OCI-LY1 (cell line): ENCODE data around the gene TCEAL7.

Source experiments
- CTCF ChIP-seq: fragments of 200-600 bp; sonication (generic), shearing (Covaris generic); IDR thresholded peaks from 2 replicates; pipeline ENCODE4 v1.5.1; 2017; ENCODE audit warnings: mild to moderate bottlenecking, antibody characterized with exemption, low read length, moderate library complexity, mixed read lengths
- EZH2 ChIP-seq: fragments of 200-600 bp; sonication (generic), shearing (Covaris generic); IDR thresholded peaks from 2 replicates; pipeline ENCODE4 v1.8.0; 2017; ENCODE audit warnings: borderline replicate concordance, mixed run types, mild to moderate bottlenecking, antibody characterized with exemption, low read length, moderate library complexity, mixed read lengths

- TF ChIP-seq CTCF (no peak), EZH2 (no peak)
Measured at GRCh38 chrX:103310555-103311398, 19.3 kb upstream of the TCEAL7 start, which contains the start of gene BEX2.
